Mucosa of stomach (tissue), 1 donor: ENCODE measurements around the gene ATRN.

Experiments
- H3K27me3 ChIP-seq: one replicate; pipeline ENCODE4 v1.7.0; 2013; ENCODE audit warnings: mild to moderate bottlenecking, low read length; ENCODE audit not compliant: control insufficient read depth, insufficient read depth
- H3K36me3 ChIP-seq: one replicate; pipeline ENCODE4 v1.7.0; 2013; ENCODE audit warnings: low read length; ENCODE audit not compliant: control insufficient read depth, insufficient read depth
- H3K4me1 ChIP-seq: one replicate; pipeline ENCODE4 v1.7.0; 2013; ENCODE audit warnings: mild to moderate bottlenecking, low read length; ENCODE audit not compliant: control insufficient read depth, insufficient read depth
- H3K4me3 ChIP-seq: one replicate; pipeline ENCODE4 v1.7.0; 2013; ENCODE audit warnings: low read length
- H3K9ac ChIP-seq: one replicate; pipeline ENCODE4 v1.7.0; 2013; ENCODE audit warnings: mild to moderate bottlenecking, low read length, moderate library complexity
- H3K9me3 ChIP-seq: one replicate; pipeline ENCODE4 v1.7.0; 2013; ENCODE audit warnings: mild to moderate bottlenecking, low read length, moderate library complexity; ENCODE audit not compliant: control insufficient read depth
- donor health status: Pancreatic carcinoma.

ATRN gene

GRCh38 chr20:3539311-3540107 is 68.7 kb downstream of the ATRN start:
- no peaks in the 10 kb centered on the region for H3K36me3 ChIP-seq
- peaks cover 10% of the 10 kb centered on the region for H3K4me1 ChIP-seq
- no peak overlapping the region for H3K9ac ChIP-seq
- H3K27me3 ChIP-seq = no peaks in the 10 kb centered on the region
- H3K9me3 ChIP-seq = no peaks in the 10 kb centered on the region
- no peak overlapping the region for H3K4me3 ChIP-seq

GRCh38 chr20:3541887-3542721 is 71.3 kb downstream of the ATRN start:
- Histone ChIP-seq H3K27me3 (no peaks in the 10 kb centered on the region), H3K36me3 (no peaks in the 10 kb centered on the region), H3K9ac (no peak overlapping the region), H3K9me3 (no peaks in the 10 kb centered on the region), H3K4me1 (peaks cover 10% of the 10 kb centered on the region), H3K4me3 (no peak overlapping the region)

DNA sequence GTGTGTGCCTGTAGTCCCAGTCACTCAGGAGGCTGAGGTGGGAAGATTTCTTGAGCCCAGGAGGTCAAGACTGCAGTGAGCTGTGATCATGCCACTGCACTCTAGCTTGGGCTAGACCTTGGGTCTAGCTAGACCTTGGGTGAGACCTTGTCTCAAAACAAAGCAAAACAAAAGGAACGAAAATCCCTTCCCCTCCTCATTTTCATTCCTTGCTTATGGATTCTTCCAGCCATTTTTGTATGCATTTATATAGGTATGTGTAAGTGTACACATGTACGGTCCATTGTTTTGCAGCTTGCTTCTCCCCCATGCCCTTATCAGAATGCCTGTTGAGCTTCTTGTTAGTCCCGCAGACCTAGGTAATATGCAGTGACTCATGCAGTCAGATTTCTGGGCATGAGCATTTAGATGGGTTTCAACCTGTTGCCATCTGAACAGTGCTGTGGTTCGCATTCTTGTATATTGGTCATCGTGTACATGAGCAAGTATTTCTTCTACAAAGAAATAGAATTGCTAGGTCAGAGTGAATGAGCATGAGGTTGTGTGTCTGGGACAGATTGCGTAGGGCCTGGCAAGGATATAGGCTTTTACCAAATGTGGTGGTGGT is 73.2 kb downstream of the ATRN start:
- no peaks in the 10 kb centered on the region for H3K36me3 ChIP-seq
- H3K9ac ChIP-seq = no peak overlapping the region
- no peak overlapping the region for H3K4me3 ChIP-seq
- H3K4me1 ChIP-seq = peaks cover 10% of the 10 kb centered on the region
- H3K27me3 ChIP-seq = no peaks in the 10 kb centered on the region
- H3K9me3 ChIP-seq = no peaks in the 10 kb centered on the region

GRCh38 chr20:3545401-3545925 is 74.6 kb downstream of the ATRN start:
- Histone ChIP-seq H3K27me3 (no peaks in the 10 kb centered on the region), H3K9me3 (no peaks in the 10 kb centered on the region), H3K4me3 (no peak overlapping the region), H3K9ac (no peak overlapping the region), H3K36me3 (no peaks in the 10 kb centered on the region), H3K4me1 (peaks cover 10% of the 10 kb centered on the region)

GRCh38 chr20:3547906-3548305 is 77.1 kb downstream of the ATRN start:
- no peaks in the 10 kb centered on the region for H3K36me3 ChIP-seq
- no peak overlapping the region for H3K4me3 ChIP-seq
- H3K9me3 ChIP-seq = no peaks in the 10 kb centered on the region
- no peaks in the 10 kb centered on the region for H3K4me1 ChIP-seq
- H3K9ac ChIP-seq = no peak overlapping the region
- no peaks in the 10 kb centered on the region for H3K27me3 ChIP-seq

- H3K4me1 ChIP-seq = peaks cover 5% of the 10 kb centered on the region
- no peak overlapping the region for H3K9ac ChIP-seq
- no peaks in the 10 kb centered on the region for H3K9me3 ChIP-seq
- H3K27me3 ChIP-seq = no peaks in the 10 kb centered on the region
- no peaks in the 10 kb centered on the region for H3K36me3 ChIP-seq
- no peak overlapping the region for H3K4me3 ChIP-seq
These were observed 80.0 kb downstream of the ATRN start for GRCh38 chr20:3550837-3551236.

DNA sequence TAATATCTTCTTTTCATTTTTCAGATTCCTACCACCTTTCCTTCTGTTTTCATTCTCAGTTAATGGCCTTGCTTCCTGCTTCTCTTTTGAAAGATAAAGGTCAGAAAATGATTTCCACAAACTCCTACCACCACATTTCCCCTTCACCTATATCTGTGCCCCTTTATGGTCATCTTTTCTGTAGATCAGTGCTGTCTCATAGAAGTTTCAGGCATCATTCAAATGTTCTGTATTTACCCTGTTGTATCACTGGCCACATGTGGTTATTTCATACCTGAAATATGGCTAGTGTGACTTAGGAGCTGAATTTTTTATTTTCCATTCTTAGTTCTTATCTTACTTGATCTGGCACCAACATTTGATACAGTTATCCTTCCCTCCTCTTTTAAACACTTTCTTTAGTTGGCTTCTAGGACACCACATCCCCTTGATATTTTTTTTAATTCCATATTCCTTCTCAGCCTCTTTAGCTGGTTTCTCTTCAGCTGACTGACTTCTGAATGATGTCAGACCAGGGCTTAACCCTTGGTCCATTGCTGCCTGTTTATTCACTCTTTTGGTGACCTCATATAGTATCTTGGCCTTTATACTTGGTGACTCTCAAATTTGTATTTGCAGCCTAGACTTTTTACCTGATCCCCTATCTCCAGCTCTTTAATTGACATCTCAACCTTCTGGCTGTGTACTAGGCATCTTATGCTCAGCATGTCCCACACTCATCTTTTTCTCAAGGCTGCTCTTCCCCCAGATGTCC is 81.0 kb downstream of the ATRN start:
- no peak overlapping the region for H3K4me3 ChIP-seq
- H3K9ac ChIP-seq = no peak overlapping the region
- no peaks in the 10 kb centered on the region for H3K36me3 ChIP-seq
- peaks cover 5% of the 10 kb centered on the region for H3K4me1 ChIP-seq
- no peaks in the 10 kb centered on the region for H3K27me3 ChIP-seq
- no peaks in the 10 kb centered on the region for H3K9me3 ChIP-seq

- Histone ChIP-seq H3K4me1 (peaks cover 5% of the 10 kb centered on the region), H3K9me3 (no peaks in the 10 kb centered on the region), H3K4me3 (no peak overlapping the region), H3K9ac (no peak overlapping the region), H3K27me3 (no peaks in the 10 kb centered on the region), H3K36me3 (no peaks in the 10 kb centered on the region)
These were observed 82.8 kb downstream of the ATRN start for GRCh38 chr20:3553663-3554062.

DNA sequence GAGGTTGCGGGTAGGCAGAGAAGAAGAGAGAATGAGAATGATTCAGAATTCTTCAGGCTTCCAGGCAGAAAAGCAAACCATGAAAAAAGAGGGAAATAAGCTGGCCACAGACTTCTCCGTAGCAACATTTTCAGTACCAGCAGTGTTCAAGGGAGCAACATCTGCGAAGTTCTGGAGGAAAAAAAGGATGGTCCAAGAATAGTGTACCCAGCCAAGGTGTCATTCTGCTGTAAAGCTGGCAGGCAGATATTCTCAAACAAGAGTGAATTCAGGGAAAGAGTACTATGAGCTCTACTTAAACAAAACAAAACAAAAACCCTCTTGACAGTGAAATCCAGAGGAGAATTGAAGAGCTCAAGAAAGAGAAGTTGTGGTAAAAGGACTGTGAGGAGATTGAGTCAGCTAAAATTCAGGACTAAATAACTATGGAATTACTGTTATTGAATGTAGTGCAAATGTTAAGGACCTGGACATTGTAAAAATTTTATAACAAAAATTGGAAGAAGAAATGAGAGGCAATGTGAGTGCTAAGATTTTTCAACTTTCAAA is 86.5 kb downstream of the ATRN start:
- Histone ChIP-seq H3K4me3 (no peak overlapping the region), H3K4me1 (peaks cover 5% of the 10 kb centered on the region), H3K9ac (no peak overlapping the region), H3K36me3 (no peaks in the 10 kb centered on the region), H3K9me3 (no peaks in the 10 kb centered on the region), H3K27me3 (no peaks in the 10 kb centered on the region)

GRCh38 chr20:3559231-3559630 is 88.4 kb downstream of the ATRN start:
- Histone ChIP-seq H3K9ac (no peak overlapping the region), H3K4me3 (no peak overlapping the region), H3K36me3 (no peaks in the 10 kb centered on the region)

DNA sequence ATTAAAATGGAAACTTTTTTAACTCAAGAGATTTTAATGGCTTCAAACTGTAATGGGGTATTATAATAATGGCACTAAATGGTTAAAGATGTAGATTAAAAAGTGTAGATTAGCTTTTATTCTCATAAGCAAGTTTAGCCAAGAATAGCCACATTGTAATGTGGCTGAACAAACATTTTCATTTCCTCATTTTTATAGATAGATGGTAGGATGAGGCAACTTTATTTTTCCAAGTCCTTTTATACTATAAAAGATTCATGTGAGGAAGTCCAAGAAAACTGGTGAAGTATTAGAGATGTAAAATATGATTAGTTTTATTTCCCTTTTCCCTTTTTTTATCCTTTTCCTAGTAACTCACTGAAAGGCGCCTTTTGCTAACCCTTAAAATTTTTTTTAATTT is 88.8 kb downstream of the ATRN start:
- no peak overlapping the region for H3K4me3 ChIP-seq
- H3K27me3 ChIP-seq = no peaks in the 10 kb centered on the region
- no peaks in the 10 kb centered on the region for H3K9me3 ChIP-seq
- no peaks in the 10 kb centered on the region for H3K36me3 ChIP-seq
- H3K4me1 ChIP-seq = no peaks in the 10 kb centered on the region
- no peak overlapping the region for H3K9ac ChIP-seq

More at GRCh38 chr20:3559231-3559630, 88.4 kb downstream of the ATRN start:
- no peaks in the 10 kb centered on the region for H3K4me1 ChIP-seq
- no peaks in the 10 kb centered on the region for H3K27me3 ChIP-seq
- no peaks in the 10 kb centered on the region for H3K9me3 ChIP-seq
